NK-92 (cell line): ENCODE measurements around the gene PDE4B.

ENCODE experiments used
- DNase-seq: peaks from one replicate; lab custom pipeline; 2025; ENCODE audit not compliant: unreplicated experiment; lab: John Stamatoyannopoulos, UW

The PDE4B gene

GRCh38 chr1:66373157-66373591 is 580.5 kb downstream of the PDE4B start:
- no peak for DNase-seq

- DNase-seq = no peak
Measured at GRCh38 chr1:66374148-66374547, 581.5 kb downstream of the PDE4B start.

GRCh38 chr1:66374561-66375111 is 581.9 kb downstream of the PDE4B start:
- DNase-seq = no peak

- no peak for DNase-seq
Measured at GRCh38 chr1:66375125-66375524, 582.4 kb downstream of the PDE4B start.

GRCh38 chr1:66380452-66381212 is 587.9 kb downstream of the PDE4B start:
- DNase-seq = no peak

- no peak for DNase-seq
Measured at GRCh38 chr1:66381621-66382275, 589.1 kb downstream of the PDE4B start.

GRCh38 chr1:66383168-66383567 is 590.5 kb downstream of the PDE4B start:
- no peak for DNase-seq

- no peak for DNase-seq
Measured at GRCh38 chr1:66383611-66384010, 590.9 kb downstream of the PDE4B start.

- DNase-seq = no peak
Measured at GRCh38 chr1:66384258-66384921, 591.7 kb downstream of the PDE4B start.

- no peak for DNase-seq
Measured at GRCh38 chr1:66386712-66387111, 594.0 kb downstream of the PDE4B start.

GRCh38 chr1:66388913-66389312 is 596.2 kb downstream of the PDE4B start:
- no peak for DNase-seq

- no peak for DNase-seq
Measured at GRCh38 chr1:66393586-66394287, 601.0 kb downstream of the PDE4B start.

GRCh38 chr1:66394603-66395002 is 601.9 kb downstream of the PDE4B start:
- no peak for DNase-seq

GRCh38 chr1:66395202-66396061 is 602.7 kb downstream of the PDE4B start:
- no peak for DNase-seq

- DNase-seq = no peak
Measured at GRCh38 chr1:66396212-66396890, 603.7 kb downstream of the PDE4B start.

GRCh38 chr1:66397192-66397591 is 604.5 kb downstream of the PDE4B start:
- no peak for DNase-seq

GRCh38 chr1:66399888-66400529 is 607.3 kb downstream of the PDE4B start:
- DNase-seq = no peak

GRCh38 chr1:66400660-66401059 is 608.0 kb downstream of the PDE4B start:
- no peak for DNase-seq

- DNase-seq = no peak
Measured at GRCh38 chr1:66401244-66401643, 608.5 kb downstream of the PDE4B start.
